ENCODE measurements around the gene AVPR2. TPM values are rescaled to one million over a fixed set of nuclear protein-coding genes. Genes with fewer than 3 reads are reported as not detected.

Gene AVPR2
- total and polyA plus RNA-seq, 2 donors (not counting 1 experiment from before 2014, with no cell fraction given): 0.12 TPM; not detected in 1

- Histone ChIP-seq H3K4me1 (ENCODE audit: control insufficient read depth in 2 of 2, insufficient read depth in 2 of 2, low read length in 2 of 2) (peaks cover 9 to 35% of the 10 kb centered on the region in 2 donors), H3K36me3 (replicated peaks in 1 of 2; ENCODE audit: control extremely low read depth in 1 of 2, control insufficient read depth in 1 of 2, extremely low read depth in 1 of 2, insufficient read depth in 2 of 2, low read length in 1 of 2) (no peaks in the 10 kb centered on the region), H3K9ac (ENCODE audit: low read length) (no peak overlapping the region), H3K79me2 (ENCODE audit: control insufficient read depth, insufficient read depth, low read length) (peaks cover 14% of the 10 kb centered on the region), H2AFZ (ENCODE audit: insufficient read depth, low read depth, low read length, poor library complexity, severe bottlenecking) (no peak overlapping the region), H3K4me2 (replicated peaks; ENCODE audit: low read depth, low read length, poor library complexity, severe bottlenecking) (no peak overlapping the region), H3K27ac (ENCODE audit: low read length in 2 of 2) (no peak overlapping the region), H4K20me1 (ENCODE audit: control insufficient read depth, insufficient read depth, low read length, poor library complexity, severe bottlenecking) (no peaks in the 10 kb centered on the region), H3K4me3 (ENCODE audit: control extremely low read depth in 1 of 5, extremely low read depth in 1 of 5, insufficient read depth in 1 of 5, low read depth in 2 of 5, low read length in 4 of 5) (no peak overlapping the region), H3K27me3 (replicated peaks in 1 of 4; ENCODE audit: control extremely low read depth in 1 of 4, control insufficient read depth in 3 of 4, insufficient read depth in 4 of 4, low read length in 3 of 4) (no peaks in the 10 kb centered on the region), H3K9me3 (ENCODE audit: control extremely low read depth in 1 of 3, control insufficient read depth in 2 of 3, insufficient read depth in 1 of 3, low read length in 2 of 3) (no peaks in the 10 kb centered on the region)
- Mint-ChIP-seq H3K4me3 (no peak overlapping the region), H3K9me3 (ENCODE audit: insufficient read depth) (no peaks in the 10 kb centered on the region), H3K4me1 (peaks cover 14% of the 10 kb centered on the region), H3K27ac (no peak overlapping the region), H3K27me3 (no peaks in the 10 kb centered on the region)
- WGBS (ENCODE audit: insufficient coverage): 73% methylated on average over 2 of the region's 7 CpGs
- CTCF ChIA-PET: interaction anchor here (0.9 to 15.4 kb wide), 3 partner anchors 8 to 176 kb away, joined by 3 to 325 read pairs (median 59); partner anchors contain the start of genes ARHGAP4, PLXNB3 and RENBP
- no peak for ATAC-seq (ENCODE audit: low read depth)
- DNase-seq: no peak
- POLR2A ChIA-PET: interaction anchor here (1.2 to 1.6 kb wide), 3 partner anchors 13 to 16 kb away, joined by 3 to 5 read pairs (median 4); no protein-coding TSS in a partner anchor
- TF ChIP-seq EZH2 (IDR thresholded peaks at IDR 0.05; ENCODE audit: borderline replicate concordance, insufficient read depth, low read depth, low read length, poor library complexity, severe bottlenecking) (no peak), CTCF (IDR thresholded peaks at IDR 0.05) (no peak)
- intact Hi-C loops (cut with micrococcal nuclease): no loop called here
These were observed 35.1 kb downstream of the AVPR2 start for GRCh38 chrX:153939573-153939972.

GRCh38 chrX:153941336-153942252 lies 37.1 kb downstream of the AVPR2 start:
- peaks cover 9 to 34% of the 10 kb centered on the region in 2 donors for H3K4me1 ChIP-seq (ENCODE audit: control insufficient read depth in 2 of 2, insufficient read depth in 2 of 2, low read length in 2 of 2)
- H2AFZ ChIP-seq (ENCODE audit: insufficient read depth, low read depth, low read length, poor library complexity, severe bottlenecking): peak overlapping the region; percentile 38
- H3K4me3 Mint-ChIP-seq: peak overlapping the region; percentile 63
- no peaks in the 10 kb centered on the region for H3K27me3 ChIP-seq (replicated peaks in 1 of 4; ENCODE audit: control extremely low read depth in 1 of 4, control insufficient read depth in 3 of 4, insufficient read depth in 4 of 4, low read length in 3 of 4)
- intact Hi-C loops (cut with micrococcal nuclease): no loop called here
- no peak for ATAC-seq (ENCODE audit: low read depth)
- peaks cover 14% of the 10 kb centered on the region for H3K79me2 ChIP-seq (ENCODE audit: control insufficient read depth, insufficient read depth, low read length)
- no peak overlapping the region for H3K27ac ChIP-seq (ENCODE audit: low read length in 2 of 2)
- peaks cover 16% of the 10 kb centered on the region for H3K4me1 Mint-ChIP-seq
- ChIA-PET CTCF (interaction anchor here (15.4 kb wide), 1 partner anchor 16 kb away, joined by 325 read pairs; the partner anchor contains the start of gene ARHGAP4), POLR2A (interaction anchor here (0.5 kb wide), 1 partner anchor 61 kb away, joined by 3 read pairs; no protein-coding TSS in a partner anchor)
- peak overlapping the region in 2 of 5 experiments; percentile 8 to 15 for H3K4me3 ChIP-seq (ENCODE audit: control extremely low read depth in 1 of 5, extremely low read depth in 1 of 5, insufficient read depth in 1 of 5, low read depth in 2 of 5, low read length in 4 of 5)
- H3K27ac Mint-ChIP-seq: no peak overlapping the region
- TF ChIP-seq CTCF (IDR thresholded peaks at IDR 0.05) (no peak), EZH2 (IDR thresholded peaks at IDR 0.05; ENCODE audit: borderline replicate concordance, insufficient read depth, low read depth, low read length, poor library complexity, severe bottlenecking) (no peak)
- no peaks in the 10 kb centered on the region for H3K9me3 Mint-ChIP-seq (ENCODE audit: insufficient read depth)
- H3K27me3 Mint-ChIP-seq: no peaks in the 10 kb centered on the region
- H3K4me2 ChIP-seq (replicated peaks; ENCODE audit: low read depth, low read length, poor library complexity, severe bottlenecking): peak overlapping the region; percentile 57
- H3K36me3 ChIP-seq (replicated peaks in 1 of 2; ENCODE audit: control extremely low read depth in 1 of 2, control insufficient read depth in 1 of 2, extremely low read depth in 1 of 2, insufficient read depth in 2 of 2, low read length in 1 of 2): no peaks in the 10 kb centered on the region
- H3K9me3 ChIP-seq (ENCODE audit: control extremely low read depth in 1 of 3, control insufficient read depth in 2 of 3, insufficient read depth in 1 of 3, low read length in 2 of 3): no peaks in the 10 kb centered on the region
- no peak for DNase-seq
- H4K20me1 ChIP-seq (ENCODE audit: control insufficient read depth, insufficient read depth, low read length, poor library complexity, severe bottlenecking): no peaks in the 10 kb centered on the region
- no peak overlapping the region for H3K9ac ChIP-seq (ENCODE audit: low read length)
- WGBS (ENCODE audit: insufficient coverage): 31% methylated on average over 6 of the region's 23 CpGs
